HG03196 (cell line): ENCODE data around the gene KBTBD12.
"Not testable (repeated sequence)": the region's sequence is repeated elsewhere in the genome, so short reads cannot be mapped to it uniquely, and the experiment has no call there.

Experiments used
- ATAC-seq: cut with Tn5 transposase; IDR thresholded peaks from one replicate; pipeline ENCODE4 v1.9.1; 2021; ENCODE audit not compliant: unreplicated experiment

The KBTBD12 gene

DNA sequence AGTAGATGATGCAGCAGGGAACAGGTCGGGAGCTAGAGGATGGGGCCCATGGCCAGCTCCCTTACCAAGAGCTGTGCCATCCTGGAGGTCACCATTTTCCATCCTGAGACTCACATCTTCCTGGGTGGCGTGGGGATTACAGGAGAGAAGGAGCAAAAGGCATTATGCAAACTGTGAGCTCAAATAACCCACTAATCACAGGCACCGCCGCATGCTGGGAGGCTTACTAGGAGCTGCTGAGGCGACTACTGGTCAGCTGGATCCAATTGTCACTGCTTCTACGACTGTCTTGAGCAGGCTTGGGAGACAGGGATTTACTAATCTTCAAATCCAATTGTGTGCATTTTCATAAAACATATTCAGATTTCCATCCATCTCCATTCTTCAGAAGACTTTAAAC lies 12.5 kb upstream of the KBTBD12 start:
- ATAC-seq = no peak

DNA sequence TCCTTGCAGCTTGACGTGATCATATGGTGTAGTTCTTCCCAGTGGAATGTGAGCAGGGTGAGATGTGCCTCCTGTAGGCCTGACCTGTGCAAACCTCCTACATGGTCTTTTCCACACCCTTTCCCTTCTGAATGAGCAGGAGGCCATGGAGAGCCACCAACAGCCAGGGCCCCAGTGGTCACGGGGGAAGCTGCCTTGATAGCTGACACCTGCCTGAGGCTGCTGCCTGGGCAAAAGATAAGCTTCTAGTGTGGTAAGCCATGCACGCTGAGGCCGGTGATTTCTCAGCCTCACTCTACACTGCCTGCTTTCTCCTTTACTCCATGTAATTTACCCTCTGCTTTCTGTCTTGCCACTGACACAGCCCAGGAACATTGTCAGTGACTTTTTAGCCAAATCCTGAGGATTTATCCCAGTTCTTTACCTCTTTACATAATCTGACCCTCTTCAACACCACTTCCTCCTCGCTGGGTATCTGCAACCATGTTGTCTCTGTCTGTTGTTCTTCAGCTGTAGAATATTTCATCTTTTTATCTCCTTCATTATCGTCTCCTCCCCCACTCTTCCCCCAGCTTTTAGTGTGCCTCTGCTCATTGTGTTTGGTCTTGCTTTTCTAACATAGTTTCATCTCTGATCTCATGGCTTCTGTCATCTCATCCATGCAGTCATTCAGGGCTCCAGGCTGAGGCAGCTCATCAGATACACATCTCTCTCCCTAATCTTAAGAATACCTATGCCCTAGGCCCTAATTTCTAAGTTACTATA lies 11.2 kb upstream of the KBTBD12 start:
- no peak for ATAC-seq

DNA sequence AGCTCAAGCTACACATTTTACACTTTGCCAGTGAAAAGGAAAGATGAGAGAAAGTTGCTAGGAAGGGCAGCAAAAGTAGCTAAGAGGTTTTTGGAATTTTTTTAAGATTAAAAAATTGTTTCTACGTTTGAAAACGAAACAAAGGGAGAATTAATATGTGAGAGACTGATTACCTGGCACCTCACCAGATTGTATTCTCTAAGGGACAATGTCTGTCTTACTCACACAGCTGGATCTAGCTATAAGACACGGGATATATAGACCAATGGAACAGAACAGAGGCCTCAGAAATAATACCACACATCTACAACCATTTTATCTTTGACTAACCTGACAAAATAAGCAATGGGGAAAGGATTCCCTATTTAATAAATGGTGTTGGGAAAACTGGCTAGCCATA lies 9.5 kb upstream of the KBTBD12 start:
- ATAC-seq = no peak

DNA sequence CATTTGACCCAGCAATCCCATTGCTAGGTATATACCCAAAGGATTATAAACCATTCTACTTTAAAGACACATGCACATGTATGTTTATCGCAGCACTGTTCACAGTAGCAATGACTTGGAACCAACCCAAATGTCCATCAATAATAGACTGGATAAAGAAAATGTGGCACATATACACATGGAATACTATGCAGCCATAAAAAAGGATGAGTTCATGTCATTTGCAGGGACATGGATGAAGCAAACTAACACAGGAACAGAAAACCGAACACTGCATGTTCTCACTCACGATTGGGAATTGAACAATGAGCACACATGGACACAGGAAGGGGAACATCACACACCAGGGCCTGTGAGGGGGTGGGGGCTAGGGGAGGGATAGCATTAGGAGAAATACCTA lies 8.4 kb upstream of the KBTBD12 start:
- ATAC-seq = not testable (repeated sequence)

DNA sequence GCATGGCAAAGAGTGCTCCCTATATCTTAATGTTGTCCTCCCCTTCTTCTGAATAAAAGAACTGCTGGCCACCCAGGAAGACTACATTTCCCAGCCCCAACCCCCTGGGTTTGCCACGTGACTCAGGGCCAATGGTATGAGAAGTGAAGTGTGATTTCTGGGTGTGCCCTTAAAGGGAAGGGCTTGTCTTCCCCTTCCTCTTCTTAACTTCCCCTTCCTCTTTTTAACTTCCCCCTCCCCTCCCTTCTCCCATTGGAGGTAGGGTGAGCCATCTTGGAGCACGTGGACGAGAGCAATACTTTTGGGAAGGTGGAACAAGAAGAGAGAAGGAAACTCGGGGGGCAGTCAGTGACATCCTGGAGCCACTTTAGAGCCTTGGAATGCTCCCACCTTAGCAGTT lies 6.8 kb upstream of the KBTBD12 start:
- no peak for ATAC-seq

DNA sequence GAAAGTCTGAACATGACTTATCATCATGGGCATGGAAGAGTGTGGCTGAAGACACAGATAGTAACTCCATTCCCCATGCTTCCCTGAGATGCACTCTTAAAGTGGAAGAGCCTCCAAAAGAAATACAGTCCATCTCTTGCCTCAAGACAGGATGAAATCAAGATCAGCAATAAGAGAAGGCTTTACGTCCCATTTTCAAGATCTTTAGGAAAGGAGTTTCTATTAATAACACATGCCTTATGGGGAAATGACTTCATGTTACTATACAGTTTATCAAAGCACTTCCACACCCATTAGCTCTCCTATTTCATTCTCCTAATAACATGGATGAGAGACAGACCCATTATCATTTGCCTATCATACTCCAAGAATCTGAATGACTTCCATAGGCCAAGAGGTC lies 6.1 kb upstream of the KBTBD12 start:
- no peak for ATAC-seq

DNA sequence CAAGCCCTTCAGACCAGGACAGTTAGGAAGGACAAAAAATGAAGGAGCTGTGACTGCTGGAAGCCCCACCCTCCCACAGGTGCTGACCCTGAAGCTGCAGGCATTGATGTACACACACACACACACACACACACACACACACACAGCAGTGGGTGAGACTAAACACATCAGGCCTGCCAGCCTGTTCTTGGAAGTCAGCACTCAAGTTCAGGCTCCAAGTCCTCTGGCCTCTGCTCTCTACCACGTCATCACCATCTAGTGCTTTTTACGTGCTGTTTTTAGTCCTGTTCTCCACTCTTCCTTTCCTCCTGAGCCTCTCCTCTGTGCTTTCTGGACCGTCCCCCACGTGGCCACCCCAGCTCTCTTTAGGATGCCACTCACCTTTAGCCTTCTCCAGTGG lies 5.4 kb upstream of the KBTBD12 start:
- no peak for ATAC-seq

DNA sequence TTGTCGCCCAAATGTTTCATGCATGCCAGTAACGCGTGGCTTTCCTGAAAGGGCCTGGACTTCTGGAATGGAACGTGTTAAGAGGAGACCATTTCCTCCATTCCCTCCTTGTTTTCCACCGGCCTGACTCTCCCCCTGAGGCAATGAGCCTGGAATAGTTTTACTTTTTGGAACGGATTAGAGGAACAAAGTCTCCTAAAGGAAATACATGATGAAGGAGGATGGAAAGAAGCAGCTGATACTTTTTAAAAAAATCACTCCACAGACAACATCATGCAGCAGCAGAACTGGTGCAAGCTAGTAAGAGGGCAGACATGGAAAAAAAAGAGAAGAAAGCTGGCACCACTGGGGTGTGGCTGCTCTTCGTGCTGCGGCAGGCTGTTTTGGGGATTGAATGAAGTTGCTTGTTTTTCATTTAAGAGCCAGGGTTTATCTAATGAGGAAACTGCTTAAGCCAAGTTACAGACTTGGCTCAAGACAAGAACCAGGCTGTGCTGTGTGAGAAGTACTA lies 3.6 kb upstream of the KBTBD12 start:
- ATAC-seq = no peak

DNA sequence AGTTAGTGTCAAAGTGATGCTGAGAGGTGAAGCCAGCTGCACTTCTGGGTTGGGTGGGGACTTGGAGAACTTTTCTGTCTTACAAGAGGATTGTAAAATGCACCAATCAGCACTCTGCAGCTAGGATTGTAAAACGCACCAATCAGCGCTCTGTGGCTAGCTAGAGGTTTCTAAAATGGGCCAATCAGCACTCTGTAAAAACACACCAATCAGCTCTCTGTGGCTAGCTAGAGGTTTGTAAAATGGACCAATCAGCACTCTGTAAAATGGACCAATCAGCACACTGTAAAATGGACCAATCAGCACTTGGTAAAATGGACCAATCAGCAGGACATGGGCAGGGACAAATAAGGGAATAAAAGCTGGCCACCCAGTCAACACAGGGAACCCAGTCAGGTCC lies 1.2 kb upstream of the KBTBD12 start:
- ATAC-seq = not testable (repeated sequence)

DNA sequence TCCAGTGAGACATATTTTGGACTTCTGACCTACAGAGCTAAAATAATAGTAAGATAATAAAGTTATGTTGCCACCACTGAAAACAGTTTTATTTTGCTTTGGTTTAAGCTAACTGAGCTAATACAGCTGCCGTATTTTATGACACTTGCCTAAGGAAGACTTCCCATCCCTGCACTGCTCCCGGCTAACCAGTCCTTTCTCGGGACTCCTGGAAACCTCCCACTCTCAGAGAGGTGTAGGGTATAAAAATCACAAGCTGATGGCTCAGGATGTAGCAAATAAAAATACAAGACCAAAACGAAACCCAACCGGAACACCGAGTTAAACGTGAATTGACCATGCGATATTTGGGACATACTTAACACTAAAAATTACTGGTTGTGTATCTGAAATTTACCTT lies 448 bp upstream of the KBTBD12 start:
- no peak for ATAC-seq

DNA sequence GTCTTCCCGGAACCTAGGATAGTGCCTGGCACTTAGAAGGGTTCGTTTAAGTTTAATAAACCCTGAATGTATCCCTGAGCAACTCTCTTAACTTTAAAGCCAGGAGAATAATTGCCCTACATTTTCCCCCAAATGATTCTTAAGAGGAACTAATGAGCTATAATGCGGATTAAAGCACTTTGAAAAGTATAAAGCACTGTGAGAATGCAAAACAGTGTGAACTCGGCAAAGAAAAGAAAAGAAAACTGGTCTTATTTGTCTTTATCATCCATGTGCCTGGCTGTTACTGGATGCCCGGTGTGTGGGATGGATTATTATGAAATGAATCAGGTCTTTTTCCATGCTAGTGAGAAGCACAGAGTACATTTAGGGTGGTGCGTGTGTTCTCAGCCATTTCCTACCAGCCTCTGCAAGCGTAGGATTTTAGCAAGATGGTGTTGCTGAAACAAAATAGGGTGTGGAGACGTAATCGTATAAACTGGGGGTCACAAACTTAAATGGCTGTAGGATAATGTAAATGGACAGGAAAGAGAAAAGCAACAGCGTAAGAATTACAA lies 983 bp downstream of the KBTBD12 start:
- ATAC-seq = no peak

DNA sequence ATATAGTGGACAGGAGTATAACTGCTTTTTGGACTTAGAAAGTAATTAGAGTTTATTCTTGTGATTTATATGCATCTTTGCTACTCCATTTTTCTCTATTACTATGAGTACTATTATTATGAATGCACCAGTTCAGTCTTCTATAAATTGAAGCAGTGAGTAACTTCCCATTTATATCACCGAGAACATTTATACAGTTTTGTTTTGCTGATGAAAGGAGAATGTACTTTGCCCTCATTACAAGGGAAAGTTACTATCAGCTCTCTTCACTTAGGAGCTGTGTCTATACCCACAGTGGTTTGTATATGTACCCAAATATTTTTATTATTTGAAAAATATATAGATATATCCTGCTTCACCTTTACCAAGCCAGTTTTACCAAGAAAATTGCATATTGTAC lies 5.7 kb downstream of the KBTBD12 start:
- no peak for ATAC-seq

DNA sequence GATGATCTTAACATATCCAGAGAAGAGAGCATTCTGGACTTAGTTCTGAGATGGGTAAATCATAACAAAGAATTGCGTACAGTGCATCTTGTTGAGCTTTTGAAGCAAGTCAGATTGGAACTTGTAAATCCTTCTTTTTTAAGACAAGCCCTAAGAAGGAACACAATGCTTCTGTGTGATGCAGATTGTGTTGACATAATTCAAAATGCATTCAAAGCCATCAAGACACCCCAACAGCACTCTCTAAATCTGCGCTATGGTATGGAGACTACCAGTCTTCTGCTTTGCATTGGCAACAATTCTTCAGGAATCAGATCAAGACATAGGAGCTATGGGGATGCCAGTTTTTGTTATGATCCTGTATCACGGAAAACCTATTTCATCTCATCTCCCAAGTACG lies 8.6 kb downstream of the KBTBD12 start:
- no peak for ATAC-seq

DNA sequence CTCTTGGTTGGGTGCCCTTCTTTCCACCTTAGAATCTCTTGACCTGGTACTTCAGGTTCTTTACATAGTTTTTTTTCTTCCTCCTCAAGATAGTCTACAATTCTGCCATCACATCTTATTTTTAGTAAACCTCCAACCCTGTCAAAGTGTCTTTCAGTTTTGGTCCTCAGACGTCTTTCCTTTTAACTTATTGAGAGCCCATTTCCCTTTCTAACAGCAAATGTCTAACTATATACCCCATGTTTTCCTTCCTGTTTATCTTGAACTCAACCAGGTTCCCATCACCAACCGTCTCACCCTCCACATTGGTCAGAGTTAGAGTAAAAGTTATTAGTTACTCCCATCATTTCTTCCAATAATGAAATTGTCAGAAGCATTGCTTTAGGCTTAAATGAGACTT lies 10.4 kb downstream of the KBTBD12 start:
- ATAC-seq = no peak

DNA sequence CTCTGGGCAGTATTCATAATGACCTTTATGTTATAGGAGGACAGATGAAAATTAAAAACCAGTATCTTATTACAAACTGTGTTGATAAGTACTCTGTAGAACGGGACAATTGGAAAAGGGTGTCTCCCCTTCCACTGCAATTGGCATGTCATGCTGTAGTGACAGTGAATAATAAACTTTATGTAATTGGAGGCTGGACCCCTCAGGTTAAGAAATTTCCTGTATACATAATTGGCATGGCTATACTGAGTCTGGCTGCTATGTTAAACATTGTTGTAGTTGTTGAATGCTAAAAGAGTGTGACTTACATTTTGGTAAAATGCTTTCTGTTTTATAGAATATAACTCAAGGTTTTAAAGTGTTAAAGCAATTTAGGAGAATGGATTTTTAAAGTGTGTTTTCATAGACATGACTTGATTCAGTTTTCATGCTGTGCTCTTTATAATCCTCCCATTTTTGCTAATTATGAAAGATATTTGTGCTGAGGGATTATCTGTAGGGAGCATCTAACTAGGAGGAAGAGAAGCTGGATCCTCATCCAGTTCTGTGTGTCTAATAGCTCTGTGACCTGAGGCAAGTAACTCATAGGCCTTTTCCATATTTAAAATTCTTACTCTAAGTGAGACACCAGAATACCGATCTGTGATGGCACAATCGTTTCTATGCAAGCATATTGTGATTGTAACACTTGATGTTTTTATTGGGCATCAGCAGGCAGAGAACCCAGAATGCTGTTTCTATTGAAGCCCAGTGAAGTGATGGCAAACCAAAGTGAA lies 13.0 kb downstream of the KBTBD12 start:
- ATAC-seq = no peak

DNA sequence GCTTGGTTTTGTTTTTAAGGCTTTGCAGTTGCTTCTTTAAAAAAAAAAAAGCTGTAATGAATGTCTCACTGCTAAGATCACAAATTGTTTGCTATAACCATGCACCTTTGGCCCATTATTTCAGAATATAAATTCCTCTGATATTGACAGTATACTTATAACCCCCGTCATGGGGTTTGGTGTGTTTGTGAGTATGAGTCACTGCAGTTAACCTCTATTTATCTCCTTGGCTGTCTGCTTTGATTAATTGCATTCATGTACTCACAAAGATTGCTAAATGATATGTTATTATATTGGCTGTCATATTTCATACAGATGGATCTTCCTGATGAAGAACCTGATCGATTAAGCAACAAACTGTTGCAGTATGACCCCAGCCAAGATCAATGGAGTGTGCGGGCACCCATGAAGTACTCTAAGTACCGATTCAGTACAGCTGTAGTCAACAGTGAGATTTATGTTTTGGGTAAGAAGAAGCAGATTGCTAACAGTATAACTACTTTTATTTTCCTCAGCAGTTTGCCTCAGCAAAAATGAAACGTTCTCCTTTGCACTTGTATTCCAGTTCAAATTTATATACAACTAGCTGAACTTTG lies 14.9 kb downstream of the KBTBD12 start:
- ATAC-seq = no peak

DNA sequence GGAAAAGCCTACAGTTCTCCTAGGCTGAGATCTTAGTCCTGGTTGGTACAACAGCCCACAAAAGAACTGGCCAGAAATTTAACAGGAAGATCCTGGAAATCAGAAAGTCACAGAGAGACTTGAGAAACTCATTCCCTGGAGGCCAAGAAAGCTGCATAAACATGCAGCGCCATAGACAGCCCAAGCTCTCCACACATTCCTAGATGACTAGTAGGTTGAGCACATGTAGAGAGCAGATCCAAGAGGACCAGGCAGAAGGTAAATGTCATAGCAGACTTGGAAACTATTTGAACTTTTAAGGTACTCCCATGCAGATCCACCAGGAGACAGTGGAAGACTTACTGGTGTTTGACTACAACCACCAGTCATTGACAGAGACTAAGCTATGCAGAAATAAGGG lies 18.4 kb downstream of the KBTBD12 start:
- ATAC-seq = no peak

DNA sequence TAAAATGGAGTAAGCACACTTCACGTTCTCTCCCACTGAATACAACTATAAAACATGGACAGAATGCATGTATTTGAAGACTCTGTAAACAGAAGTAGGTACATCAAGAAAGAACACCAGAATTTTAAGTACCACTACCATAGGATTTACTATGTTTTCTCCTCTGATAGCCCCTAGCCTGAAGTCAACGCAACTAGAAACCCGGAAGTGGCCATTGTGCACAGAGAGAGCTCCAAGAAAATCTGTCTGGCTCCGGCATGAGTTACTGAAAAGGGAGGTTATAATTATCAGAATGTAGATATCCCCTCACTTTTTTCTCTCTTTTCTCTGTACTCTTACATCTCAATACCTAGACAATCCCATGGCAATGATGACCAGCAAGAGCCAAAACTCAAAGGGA lies 23.8 kb downstream of the KBTBD12 start:
- ATAC-seq = no peak

DNA sequence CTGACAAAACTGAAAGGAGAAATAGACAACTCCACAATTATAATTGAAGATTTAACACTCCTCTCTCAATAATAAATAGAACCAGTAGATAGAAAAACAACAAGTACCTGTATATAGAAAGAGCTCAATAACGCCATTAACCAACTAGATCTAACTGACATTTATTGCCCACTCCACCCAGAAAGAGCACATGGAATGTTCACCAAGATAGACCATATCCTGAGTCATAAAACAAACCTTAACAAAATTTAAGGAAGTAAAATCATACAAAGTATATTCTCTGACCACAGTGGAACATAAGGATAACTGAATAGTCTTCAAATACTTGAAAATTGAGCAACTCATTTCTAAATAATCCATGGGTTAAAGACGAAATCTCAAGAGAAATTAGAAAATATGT lies 25.1 kb downstream of the KBTBD12 start:
- no peak for ATAC-seq

DNA sequence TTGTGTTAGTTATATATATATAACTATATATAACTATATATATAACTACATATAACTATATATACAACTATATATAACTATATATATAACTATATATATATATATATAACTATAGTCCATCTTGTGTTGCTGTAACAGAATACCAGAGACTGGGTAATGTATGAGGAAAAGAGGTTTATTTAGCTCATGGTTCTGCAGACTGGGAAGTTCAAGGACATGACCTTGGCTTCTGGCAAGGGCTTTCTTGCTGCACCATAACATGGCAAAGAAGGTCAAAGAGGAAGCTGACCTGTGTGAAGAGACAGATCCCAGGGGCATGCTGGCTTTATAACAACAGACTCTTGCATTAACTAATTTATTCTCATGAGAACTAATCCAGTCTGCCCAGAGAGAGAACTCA lies 27.6 kb downstream of the KBTBD12 start:
- ATAC-seq = no peak

DNA sequence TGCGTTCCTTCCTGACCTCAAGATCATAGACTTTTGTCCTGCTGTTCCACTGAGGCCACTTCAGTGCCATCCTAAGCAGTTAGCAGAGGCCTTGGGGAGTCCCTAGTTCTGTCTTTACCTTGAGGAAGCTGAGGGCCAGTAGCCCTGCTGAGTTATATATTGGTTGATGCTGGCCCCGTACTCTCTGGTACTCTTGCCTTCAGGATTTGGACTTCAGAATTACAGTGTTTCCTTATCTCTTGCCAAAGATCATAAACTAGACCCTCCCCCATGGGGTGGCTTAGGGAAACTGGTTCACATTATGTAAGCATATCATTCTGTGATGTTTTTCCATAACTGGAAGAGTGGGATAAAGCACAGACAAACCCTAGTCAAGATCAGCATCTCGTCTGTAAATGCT lies 33.2 kb downstream of the KBTBD12 start:
- no peak for ATAC-seq
